ENCODE results near the gene HAGHL.
"Not testable (repeated sequence)": the region's sequence is repeated elsewhere in the genome, so short reads cannot be mapped to it uniquely, and the experiment has no call there.

HAGHL gene

GRCh38 chr16:767743-768235 is 40.9 kb downstream of the HAGHL start:
- Histone ChIP-seq H3K27me3 (ENCODE audit: insufficient read depth, low read length) (no peaks in the 10 kb centered on the region), H3K9me3 (ENCODE audit: low read length) (no peaks in the 10 kb centered on the region), H3K4me3 (ENCODE audit: low read length) (no peak overlapping the region), H2AFZ (ENCODE audit: low read depth, low read length) (no peak overlapping the region), H3K4me1 (ENCODE audit: insufficient read depth, low read length) (no peaks in the 10 kb centered on the region), H3K36me3 (ENCODE audit: insufficient read depth, low read length) (no peaks in the 10 kb centered on the region)

GRCh38 chr16:768428-768827 is 41.5 kb downstream of the HAGHL start:
- H2AFZ ChIP-seq (ENCODE audit: low read depth, low read length) = no peak overlapping the region
- H3K27me3 ChIP-seq (ENCODE audit: insufficient read depth, low read length) = no peaks in the 10 kb centered on the region
- H3K9me3 ChIP-seq (ENCODE audit: low read length) = no peaks in the 10 kb centered on the region
- no peak overlapping the region for H3K4me3 ChIP-seq (ENCODE audit: low read length)
- H3K36me3 ChIP-seq (ENCODE audit: insufficient read depth, low read length) = no peaks in the 10 kb centered on the region
- no peaks in the 10 kb centered on the region for H3K4me1 ChIP-seq (ENCODE audit: insufficient read depth, low read length)

- Histone ChIP-seq H3K27me3 (ENCODE audit: insufficient read depth, low read length) (peaks cover 3% of the 10 kb centered on the region), H2AFZ (ENCODE audit: low read depth, low read length) (no peak overlapping the region), H3K4me1 (ENCODE audit: insufficient read depth, low read length) (no peaks in the 10 kb centered on the region), H3K36me3 (ENCODE audit: insufficient read depth, low read length) (no peaks in the 10 kb centered on the region), H3K9me3 (ENCODE audit: low read length) (no peaks in the 10 kb centered on the region), H3K4me3 (ENCODE audit: low read length) (no peak overlapping the region)
These were observed 42.4 kb downstream of the HAGHL start for GRCh38 chr16:769184-769784.

- Histone ChIP-seq H3K4me3 (ENCODE audit: low read length) (no peak overlapping the region), H3K27me3 (ENCODE audit: insufficient read depth, low read length) (peaks cover 3% of the 10 kb centered on the region), H2AFZ (ENCODE audit: low read depth, low read length) (no peak overlapping the region)
These were observed 43.0 kb downstream of the HAGHL start for GRCh38 chr16:769934-770333.

GRCh38 chr16:770411-770810 is 43.5 kb downstream of the HAGHL start:
- Histone ChIP-seq H3K27me3 (ENCODE audit: insufficient read depth, low read length) (peaks cover 3% of the 10 kb centered on the region), H3K9me3 (ENCODE audit: low read length) (no peaks in the 10 kb centered on the region), H3K4me1 (ENCODE audit: insufficient read depth, low read length) (no peaks in the 10 kb centered on the region), H3K4me3 (ENCODE audit: low read length) (no peak overlapping the region), H3K36me3 (ENCODE audit: insufficient read depth, low read length) (no peaks in the 10 kb centered on the region), H2AFZ (ENCODE audit: low read depth, low read length) (no peak overlapping the region)

More at GRCh38 chr16:769934-770333, 43.0 kb downstream of the HAGHL start:
- no peaks in the 10 kb centered on the region for H3K36me3 ChIP-seq (ENCODE audit: insufficient read depth, low read length)
- H3K4me1 ChIP-seq (ENCODE audit: insufficient read depth, low read length) = no peaks in the 10 kb centered on the region
- H3K9me3 ChIP-seq (ENCODE audit: low read length) = no peaks in the 10 kb centered on the region

- Histone ChIP-seq H2AFZ (ENCODE audit: low read depth, low read length) (no peak overlapping the region), H3K4me3 (ENCODE audit: low read length) (no peak overlapping the region), H3K9me3 (ENCODE audit: low read length) (no peaks in the 10 kb centered on the region), H3K27me3 (ENCODE audit: insufficient read depth, low read length) (peaks cover 11% of the 10 kb centered on the region), H3K4me1 (ENCODE audit: insufficient read depth, low read length) (no peaks in the 10 kb centered on the region), H3K36me3 (ENCODE audit: insufficient read depth, low read length) (no peaks in the 10 kb centered on the region)
These were observed 46.1 kb downstream of the HAGHL start for GRCh38 chr16:772959-773358.

- Histone ChIP-seq H3K4me1 (ENCODE audit: insufficient read depth, low read length) (no peaks in the 10 kb centered on the region), H2AFZ (ENCODE audit: low read depth, low read length) (no peak overlapping the region), H3K9me3 (ENCODE audit: low read length) (no peaks in the 10 kb centered on the region), H3K36me3 (ENCODE audit: insufficient read depth, low read length) (no peaks in the 10 kb centered on the region), H3K27me3 (ENCODE audit: insufficient read depth, low read length) (peaks cover 18% of the 10 kb centered on the region), H3K4me3 (ENCODE audit: low read length) (no peak overlapping the region)
These were observed 47.4 kb downstream of the HAGHL start for GRCh38 chr16:774086-775001.

GRCh38 chr16:775236-775796 is 48.4 kb downstream of the HAGHL start:
- Histone ChIP-seq H3K27me3 (ENCODE audit: insufficient read depth, low read length) (peaks cover 26% of the 10 kb centered on the region), H3K36me3 (ENCODE audit: insufficient read depth, low read length) (no peaks in the 10 kb centered on the region)

GRCh38 chr16:776298-776697 is 49.4 kb downstream of the HAGHL start:
- not testable (repeated sequence) for H2AFZ ChIP-seq (ENCODE audit: low read depth, low read length); H3K4me3 ChIP-seq (ENCODE audit: low read length); H3K4me1 ChIP-seq (ENCODE audit: insufficient read depth, low read length); H3K9me3 ChIP-seq (ENCODE audit: low read length); H3K36me3 ChIP-seq (ENCODE audit: insufficient read depth, low read length)
- peaks cover 36% of the 10 kb centered on the region for H3K27me3 ChIP-seq (ENCODE audit: insufficient read depth, low read length)

More at GRCh38 chr16:775236-775796, 48.4 kb downstream of the HAGHL start:
- Histone ChIP-seq H3K9me3 (ENCODE audit: low read length) (no peaks in the 10 kb centered on the region), H3K4me1 (ENCODE audit: insufficient read depth, low read length) (no peaks in the 10 kb centered on the region), H2AFZ (ENCODE audit: low read depth, low read length) (no peak overlapping the region), H3K4me3 (ENCODE audit: low read length) (no peak overlapping the region)

- H3K4me1 ChIP-seq (ENCODE audit: insufficient read depth, low read length) = no peaks in the 10 kb centered on the region
- no peak overlapping the region for H2AFZ ChIP-seq (ENCODE audit: low read depth, low read length)
- H3K27me3 ChIP-seq (ENCODE audit: insufficient read depth, low read length) = peaks cover 41% of the 10 kb centered on the region
- no peaks in the 10 kb centered on the region for H3K36me3 ChIP-seq (ENCODE audit: insufficient read depth, low read length)
- no peaks in the 10 kb centered on the region for H3K9me3 ChIP-seq (ENCODE audit: low read length)
- no peak overlapping the region for H3K4me3 ChIP-seq (ENCODE audit: low read length)
These were observed 49.9 kb downstream of the HAGHL start for GRCh38 chr16:776824-777223.

GRCh38 chr16:777826-778225 is 50.9 kb downstream of the HAGHL start:
- Histone ChIP-seq H3K9me3 (ENCODE audit: low read length) (no peaks in the 10 kb centered on the region), H3K27me3 (ENCODE audit: insufficient read depth, low read length) (peaks cover 47% of the 10 kb centered on the region), H3K36me3 (ENCODE audit: insufficient read depth, low read length) (no peaks in the 10 kb centered on the region), H3K4me3 (ENCODE audit: low read length) (no peak overlapping the region), H3K4me1 (ENCODE audit: insufficient read depth, low read length) (no peaks in the 10 kb centered on the region), H2AFZ (ENCODE audit: low read depth, low read length) (no peak overlapping the region)

- Histone ChIP-seq H3K4me3 (ENCODE audit: low read length) (no peak overlapping the region), H3K9me3 (ENCODE audit: low read length) (no peaks in the 10 kb centered on the region), H2AFZ (ENCODE audit: low read depth, low read length) (no peak overlapping the region), H3K36me3 (ENCODE audit: insufficient read depth, low read length) (no peaks in the 10 kb centered on the region), H3K4me1 (ENCODE audit: insufficient read depth, low read length) (no peaks in the 10 kb centered on the region), H3K27me3 (ENCODE audit: insufficient read depth, low read length) (peaks cover 48% of the 10 kb centered on the region)
These were observed 51.5 kb downstream of the HAGHL start for GRCh38 chr16:778447-778846.

GRCh38 chr16:778909-779527 is 52.1 kb downstream of the HAGHL start:
- Histone ChIP-seq H2AFZ (ENCODE audit: low read depth, low read length) (no peak overlapping the region), H3K4me1 (ENCODE audit: insufficient read depth, low read length) (no peaks in the 10 kb centered on the region), H3K9me3 (ENCODE audit: low read length) (no peaks in the 10 kb centered on the region), H3K36me3 (ENCODE audit: insufficient read depth, low read length) (no peaks in the 10 kb centered on the region), H3K4me3 (ENCODE audit: low read length) (no peak overlapping the region), H3K27me3 (ENCODE audit: insufficient read depth, low read length) (peaks cover 46% of the 10 kb centered on the region)

Data from neuron (in vitro differentiated cells).